Neural progenitor cell (in vitro differentiated cells): ENCODE measurements around the gene NEK1.

Source experiments
- EZH2 ChIP-seq: fragments of 200-600 bp; sonication (generic); IDR thresholded peaks from 2 replicates; pipeline ENCODE4 v1.6.1; 2017; ENCODE audit warnings: antibody characterized with exemption, mild to moderate bottlenecking, moderate library complexity
- TF ChIP-seq, protein P1 (sequence below): fragments of 200-600 bp; sonication (generic); IDR thresholded peaks from 2 replicates; pipeline ENCODE4 v1.5.1; 2017; ENCODE audit warnings: antibody characterized with exemption, mild to moderate bottlenecking

DNA sequence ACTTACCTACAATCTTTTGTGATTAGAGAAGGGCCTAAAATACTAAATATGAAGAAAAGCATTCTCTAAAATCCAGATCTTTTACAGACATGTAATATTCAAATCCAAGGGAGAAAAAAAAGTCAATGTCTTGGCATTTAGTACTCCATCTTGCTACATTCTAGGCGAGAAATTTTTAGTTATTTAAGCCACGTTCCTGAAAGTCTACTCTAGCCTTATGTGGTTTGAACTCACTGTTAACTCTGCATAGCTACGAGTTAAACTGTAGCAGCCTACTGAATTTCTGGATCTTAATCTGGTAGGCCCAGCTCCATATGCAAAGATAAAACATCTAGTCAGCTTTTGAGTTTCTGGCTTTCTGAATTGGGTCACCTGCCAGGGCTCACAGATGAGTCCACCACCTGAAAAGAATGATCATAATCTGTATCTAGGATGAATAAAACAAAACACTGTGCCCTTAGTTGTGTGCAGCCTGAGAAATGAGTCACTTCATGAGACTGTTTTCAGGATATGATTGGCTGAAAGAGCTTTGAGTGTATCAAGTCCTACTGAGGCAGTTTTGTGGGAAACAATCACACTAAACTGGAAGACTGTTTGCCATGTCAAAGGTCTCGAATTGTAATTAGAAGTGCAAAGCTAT lies 3.2 kb upstream of the NEK1 start:
- TF ChIP-seq, protein P1, sequence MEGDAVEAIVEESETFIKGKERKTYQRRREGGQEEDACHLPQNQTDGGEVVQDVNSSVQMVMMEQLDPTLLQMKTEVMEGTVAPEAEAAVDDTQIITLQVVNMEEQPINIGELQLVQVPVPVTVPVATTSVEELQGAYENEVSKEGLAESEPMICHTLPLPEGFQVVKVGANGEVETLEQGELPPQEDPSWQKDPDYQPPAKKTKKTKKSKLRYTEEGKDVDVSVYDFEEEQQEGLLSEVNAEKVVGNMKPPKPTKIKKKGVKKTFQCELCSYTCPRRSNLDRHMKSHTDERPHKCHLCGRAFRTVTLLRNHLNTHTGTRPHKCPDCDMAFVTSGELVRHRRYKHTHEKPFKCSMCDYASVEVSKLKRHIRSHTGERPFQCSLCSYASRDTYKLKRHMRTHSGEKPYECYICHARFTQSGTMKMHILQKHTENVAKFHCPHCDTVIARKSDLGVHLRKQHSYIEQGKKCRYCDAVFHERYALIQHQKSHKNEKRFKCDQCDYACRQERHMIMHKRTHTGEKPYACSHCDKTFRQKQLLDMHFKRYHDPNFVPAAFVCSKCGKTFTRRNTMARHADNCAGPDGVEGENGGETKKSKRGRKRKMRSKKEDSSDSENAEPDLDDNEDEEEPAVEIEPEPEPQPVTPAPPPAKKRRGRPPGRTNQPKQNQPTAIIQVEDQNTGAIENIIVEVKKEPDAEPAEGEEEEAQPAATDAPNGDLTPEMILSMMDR = no peak
- TF ChIP-seq EZH2 = no peak
